GM12878 (cell line): Measurements from ENCODE around the gene STARD5. TPM values are rescaled to one million over a fixed set of nuclear protein-coding genes. Genes with fewer than 3 reads are reported as not detected.
A peak's percentile ranks its signal among the peaks of the same experiment; 100 is the strongest.

Source experiments
- ASH2L ChIP-seq: fragments of 300-600, 200-600 bp; sonication (generic); IDR thresholded peaks from 2 replicates; pipeline ENCODE4 v1.6.1; 2017; ENCODE audit warnings: low read depth, mild to moderate bottlenecking, borderline replicate concordance
- BHLHE40 ChIP-seq, 2 experiments: fragments of 450-650 bp in 1 of 2; IDR thresholded peaks; 2 replicates each; pipeline ENCODE4 v1.6.1; 2011 to 2017; ENCODE audit warnings: low read depth in 2 of 2, borderline replicate concordance in 1 of 2, improper control_type of control experiment in 1 of 2, low read length in 1 of 2, mild to moderate bottlenecking in 1 of 2
- CBFB ChIP-seq: IDR thresholded peaks from 2 replicates; pipeline ENCODE4 v1.6.1; 2016; ENCODE audit warnings: antibody characterized with exemption, low read depth
- FOXM1 ChIP-seq: IDR thresholded peaks from 2 replicates; pipeline ENCODE4 v1.6.1; 2012; ENCODE audit warnings: low read depth, mild to moderate bottlenecking, inconsistent platforms, low read length, moderate library complexity
- HDAC2 ChIP-seq: fragments of 200-600 bp; sonication (generic); IDR thresholded peaks from 2 replicates; pipeline ENCODE4 v1.6.1; 2017
- JUNB ChIP-seq: IDR thresholded peaks from 2 replicates; pipeline ENCODE4 v1.6.1; 2016; ENCODE audit warnings: antibody characterized with exemption, mild to moderate bottlenecking
- MTA3 ChIP-seq: IDR thresholded peaks from 2 replicates; pipeline ENCODE4 v1.6.1; 2012; ENCODE audit warnings: low read length, inconsistent platforms, borderline replicate concordance
- NFYB ChIP-seq: IDR thresholded peaks from 2 replicates; pipeline ENCODE4 v1.6.1; 2011; ENCODE audit warnings: low read depth, mild to moderate bottlenecking, low read length, improper control_type of control experiment, moderate library complexity; ENCODE audit not compliant: insufficient read depth
- NR2C1 ChIP-seq: fragments of 450-650 bp; IDR thresholded peaks from 2 replicates; pipeline ENCODE4 v1.6.1; 2017; ENCODE audit warnings: antibody characterized with exemption, mild to moderate bottlenecking, moderate library complexity
- POU2F2 ChIP-seq: IDR thresholded peaks from 3 replicates; pipeline ENCODE4 v1.6.1; 2011; ENCODE audit warnings: low read depth, mild to moderate bottlenecking, low read length, borderline replicate concordance
- RCOR1 ChIP-seq: conservative IDR thresholded peaks from 2 replicates; pipeline ENCODE4 v1.6.1; 2012; ENCODE audit warnings: low read depth, low read length, improper control_type of control experiment
- SMAD1 ChIP-seq: fragments of 450-650 bp; IDR thresholded peaks from 2 replicates; pipeline ENCODE4 v1.6.1; 2018; ENCODE audit warnings: mild to moderate bottlenecking, low read depth; ENCODE audit not compliant: partially characterized antibody
- SMAD5 ChIP-seq: IDR thresholded peaks from 2 replicates; pipeline ENCODE4 v1.6.1; 2016; ENCODE audit warnings: antibody characterized with exemption, low read depth
- SMARCA5 ChIP-seq: fragments of 450-650 bp; IDR thresholded peaks from 2 replicates; pipeline ENCODE4 v1.6.1; 2017; ENCODE audit warnings: mild to moderate bottlenecking
- SMC3 ChIP-seq: IDR thresholded peaks from 2 replicates; pipeline ENCODE4 v1.6.1; 2011; ENCODE audit warnings: low read length, improper control_type of control experiment, borderline replicate concordance
- TARDBP ChIP-seq: IDR thresholded peaks from 2 replicates; pipeline ENCODE4 v1.6.1; 2016; ENCODE audit warnings: borderline replicate concordance
- TCF3 ChIP-seq: IDR thresholded peaks from 2 replicates; pipeline ENCODE4 v1.6.1; 2012; ENCODE audit warnings: low read depth, mild to moderate bottlenecking, low read length, borderline replicate concordance; ENCODE audit not compliant: insufficient read depth
- YBX1 ChIP-seq: fragments of 450-650 bp; IDR thresholded peaks from 2 replicates; pipeline ENCODE4 v1.6.1; 2016; ENCODE audit warnings: antibody characterized with exemption
- ZNF207 ChIP-seq: fragments of 450-650 bp; IDR thresholded peaks from 2 replicates; pipeline ENCODE4 v1.6.1; 2014; ENCODE audit warnings: antibody characterized with exemption, mild to moderate bottlenecking, borderline replicate concordance
- polyA plus RNA-seq, 11 experiments: library from polyadenylated mRNA; depleted of rRNA in 4 of 11; unstranded in 6 of 11; stranded (reverse) in 5 of 11; fragments of >200 nt; fragmentation: Nextera tagmentation in 4 of 11; fragmentation: Illumina TruSeq in 1 of 11; extraction: Ambion mirVana in 4 of 11; extraction: Trizol in 1 of 11; gene quantifications; 1 replicate in 1 of 11; 2 replicates in 10 of 11; pipeline versions ENCODE4 v1.2.1 to v1.2.3, GENCODE V29; 2011 to 2016; ENCODE audit warnings: inconsistent platforms in 2 of 11, missing spikeins in 2 of 11, low read depth in 1 of 11
- total RNA-seq, 4 experiments: library from RNA; depleted of rRNA in 3 of 4; stranded (reverse); fragments of >200 nt in 3 of 4; fragmentation: Illumina TruSeq in 1 of 4; extraction: Trizol in 1 of 4; gene quantifications; 2 replicates each; pipeline versions ENCODE4 v1.2.1 to v1.2.3, GENCODE V29; 2013 to 2021
- TF ChIP-seq, protein P1 (sequence below): fragments of 450-650 bp; IDR thresholded peaks from 2 replicates; pipeline ENCODE4 v1.6.1; 2017; ENCODE audit warnings: antibody characterized with exemption, mild to moderate bottlenecking, moderate library complexity
- TF ChIP-seq, protein P2 (sequence below): IDR thresholded peaks from 2 replicates; pipeline ENCODE4 v1.6.1; 2012; ENCODE audit warnings: mild to moderate bottlenecking, low read depth, low read length
- TF ChIP-seq, protein P3 (sequence below): IDR thresholded peaks from 2 replicates; pipeline ENCODE4 v1.6.1; 2012; ENCODE audit warnings: low read length, inconsistent platforms
- TF ChIP-seq, protein P4 (sequence below): IDR thresholded peaks from 2 replicates; pipeline ENCODE4 v1.6.1; 2011; ENCODE audit warnings: borderline replicate concordance, low read depth, mild to moderate bottlenecking, moderate library complexity, low read length; ENCODE audit not compliant: insufficient read depth, poor library complexity, severe bottlenecking

The STARD5 gene
- total and polyA plus RNA-seq, 10 of the 15 experiments (the other 5 are each of a cell fraction or from before 2014, with no cell fraction given): 2.3 to 9.4 (median 4.7) TPM

DNA sequence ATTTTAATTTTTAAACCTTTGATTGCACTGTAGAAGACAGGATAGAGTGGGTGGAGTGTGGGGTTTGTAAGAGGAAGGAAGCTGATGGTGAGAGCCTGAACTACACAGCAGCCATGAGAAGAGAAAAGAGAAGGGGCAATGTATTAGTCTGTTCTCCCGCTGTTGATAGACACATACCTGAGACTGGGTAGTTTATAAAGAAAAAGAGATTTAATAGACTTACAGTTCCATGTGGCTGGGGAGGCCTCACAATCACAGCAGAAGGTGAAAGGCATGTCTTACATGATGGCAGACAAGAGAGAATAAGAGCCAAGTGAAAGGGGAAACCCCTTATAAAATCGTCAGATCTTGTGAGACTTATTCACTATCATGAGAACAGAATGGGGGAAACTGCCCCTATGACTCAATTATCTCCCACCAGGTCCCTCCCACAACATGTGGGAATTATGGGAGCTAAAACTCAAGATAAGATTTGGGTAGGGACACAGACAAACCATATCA is 37.3 kb downstream of the STARD5 start (continued):
- TF ChIP-seq RCOR1: no peak
- no peak for TF ChIP-seq NR2C1
- no peak for TF ChIP-seq POU2F2
- TF ChIP-seq BHLHE40 (IDR thresholded peaks at IDR 0.05; ENCODE audit: borderline replicate concordance in 1 of 2, low read depth in 2 of 2, low read length in 1 of 2): no peak
- TF ChIP-seq MTA3: no peak
- no peak for TF ChIP-seq TARDBP
- no peak for TF ChIP-seq TCF3
- TF ChIP-seq SMARCA5: no peak
- TF ChIP-seq ZNF207: no peak
- no peak for TF ChIP-seq CBFB
- no peak for TF ChIP-seq YBX1
- no peak for TF ChIP-seq ASH2L
- TF ChIP-seq, protein P1, sequence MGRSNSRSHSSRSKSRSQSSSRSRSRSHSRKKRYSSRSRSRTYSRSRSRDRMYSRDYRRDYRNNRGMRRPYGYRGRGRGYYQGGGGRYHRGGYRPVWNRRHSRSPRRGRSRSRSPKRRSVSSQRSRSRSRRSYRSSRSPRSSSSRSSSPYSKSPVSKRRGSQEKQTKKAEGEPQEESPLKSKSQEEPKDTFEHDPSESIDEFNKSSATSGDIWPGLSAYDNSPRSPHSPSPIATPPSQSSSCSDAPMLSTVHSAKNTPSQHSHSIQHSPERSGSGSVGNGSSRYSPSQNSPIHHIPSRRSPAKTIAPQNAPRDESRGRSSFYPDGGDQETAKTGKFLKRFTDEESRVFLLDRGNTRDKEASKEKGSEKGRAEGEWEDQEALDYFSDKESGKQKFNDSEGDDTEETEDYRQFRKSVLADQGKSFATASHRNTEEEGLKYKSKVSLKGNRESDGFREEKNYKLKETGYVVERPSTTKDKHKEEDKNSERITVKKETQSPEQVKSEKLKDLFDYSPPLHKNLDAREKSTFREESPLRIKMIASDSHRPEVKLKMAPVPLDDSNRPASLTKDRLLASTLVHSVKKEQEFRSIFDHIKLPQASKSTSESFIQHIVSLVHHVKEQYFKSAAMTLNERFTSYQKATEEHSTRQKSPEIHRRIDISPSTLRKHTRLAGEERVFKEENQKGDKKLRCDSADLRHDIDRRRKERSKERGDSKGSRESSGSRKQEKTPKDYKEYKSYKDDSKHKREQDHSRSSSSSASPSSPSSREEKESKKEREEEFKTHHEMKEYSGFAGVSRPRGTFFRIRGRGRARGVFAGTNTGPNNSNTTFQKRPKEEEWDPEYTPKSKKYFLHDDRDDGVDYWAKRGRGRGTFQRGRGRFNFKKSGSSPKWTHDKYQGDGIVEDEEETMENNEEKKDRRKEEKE: no peak
- TF ChIP-seq, protein P2, sequence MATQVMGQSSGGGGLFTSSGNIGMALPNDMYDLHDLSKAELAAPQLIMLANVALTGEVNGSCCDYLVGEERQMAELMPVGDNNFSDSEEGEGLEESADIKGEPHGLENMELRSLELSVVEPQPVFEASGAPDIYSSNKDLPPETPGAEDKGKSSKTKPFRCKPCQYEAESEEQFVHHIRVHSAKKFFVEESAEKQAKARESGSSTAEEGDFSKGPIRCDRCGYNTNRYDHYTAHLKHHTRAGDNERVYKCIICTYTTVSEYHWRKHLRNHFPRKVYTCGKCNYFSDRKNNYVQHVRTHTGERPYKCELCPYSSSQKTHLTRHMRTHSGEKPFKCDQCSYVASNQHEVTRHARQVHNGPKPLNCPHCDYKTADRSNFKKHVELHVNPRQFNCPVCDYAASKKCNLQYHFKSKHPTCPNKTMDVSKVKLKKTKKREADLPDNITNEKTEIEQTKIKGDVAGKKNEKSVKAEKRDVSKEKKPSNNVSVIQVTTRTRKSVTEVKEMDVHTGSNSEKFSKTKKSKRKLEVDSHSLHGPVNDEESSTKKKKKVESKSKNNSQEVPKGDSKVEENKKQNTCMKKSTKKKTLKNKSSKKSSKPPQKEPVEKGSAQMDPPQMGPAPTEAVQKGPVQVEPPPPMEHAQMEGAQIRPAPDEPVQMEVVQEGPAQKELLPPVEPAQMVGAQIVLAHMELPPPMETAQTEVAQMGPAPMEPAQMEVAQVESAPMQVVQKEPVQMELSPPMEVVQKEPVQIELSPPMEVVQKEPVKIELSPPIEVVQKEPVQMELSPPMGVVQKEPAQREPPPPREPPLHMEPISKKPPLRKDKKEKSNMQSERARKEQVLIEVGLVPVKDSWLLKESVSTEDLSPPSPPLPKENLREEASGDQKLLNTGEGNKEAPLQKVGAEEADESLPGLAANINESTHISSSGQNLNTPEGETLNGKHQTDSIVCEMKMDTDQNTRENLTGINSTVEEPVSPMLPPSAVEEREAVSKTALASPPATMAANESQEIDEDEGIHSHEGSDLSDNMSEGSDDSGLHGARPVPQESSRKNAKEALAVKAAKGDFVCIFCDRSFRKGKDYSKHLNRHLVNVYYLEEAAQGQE: no peak
- TF ChIP-seq SMAD1: peak; percentile 12
- TF ChIP-seq HDAC2: no peak
- TF ChIP-seq JUNB: 0 out of 2 replicates have a peak, but pooled peaks have one; percentile 12
- no peak for TF ChIP-seq NFYB
- TF ChIP-seq FOXM1: no peak
- TF ChIP-seq SMAD5: no peak
- TF ChIP-seq SMC3: no peak
- TF ChIP-seq, protein P3, sequence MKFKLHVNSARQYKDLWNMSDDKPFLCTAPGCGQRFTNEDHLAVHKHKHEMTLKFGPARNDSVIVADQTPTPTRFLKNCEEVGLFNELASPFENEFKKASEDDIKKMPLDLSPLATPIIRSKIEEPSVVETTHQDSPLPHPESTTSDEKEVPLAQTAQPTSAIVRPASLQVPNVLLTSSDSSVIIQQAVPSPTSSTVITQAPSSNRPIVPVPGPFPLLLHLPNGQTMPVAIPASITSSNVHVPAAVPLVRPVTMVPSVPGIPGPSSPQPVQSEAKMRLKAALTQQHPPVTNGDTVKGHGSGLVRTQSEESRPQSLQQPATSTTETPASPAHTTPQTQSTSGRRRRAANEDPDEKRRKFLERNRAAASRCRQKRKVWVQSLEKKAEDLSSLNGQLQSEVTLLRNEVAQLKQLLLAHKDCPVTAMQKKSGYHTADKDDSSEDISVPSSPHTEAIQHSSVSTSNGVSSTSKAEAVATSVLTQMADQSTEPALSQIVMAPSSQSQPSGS: peak; percentile 72
- TF ChIP-seq, protein P4, sequence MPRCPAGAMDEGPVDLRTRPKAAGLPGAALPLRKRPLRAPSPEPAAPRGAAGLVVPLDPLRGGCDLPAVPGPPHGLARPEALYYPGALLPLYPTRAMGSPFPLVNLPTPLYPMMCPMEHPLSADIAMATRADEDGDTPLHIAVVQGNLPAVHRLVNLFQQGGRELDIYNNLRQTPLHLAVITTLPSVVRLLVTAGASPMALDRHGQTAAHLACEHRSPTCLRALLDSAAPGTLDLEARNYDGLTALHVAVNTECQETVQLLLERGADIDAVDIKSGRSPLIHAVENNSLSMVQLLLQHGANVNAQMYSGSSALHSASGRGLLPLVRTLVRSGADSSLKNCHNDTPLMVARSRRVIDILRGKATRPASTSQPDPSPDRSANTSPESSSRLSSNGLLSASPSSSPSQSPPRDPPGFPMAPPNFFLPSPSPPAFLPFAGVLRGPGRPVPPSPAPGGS: peak; percentile 38
